Measurements from ENCODE around the gene CADM1. TPM values are rescaled to one million over a fixed set of nuclear protein-coding genes. Genes with fewer than 3 reads are reported as not detected.

CADM1 gene
- total and polyA plus RNA-seq, 4 donors: 31.7 to 243 (median 77.9) TPM

GRCh38 chr11:115530752-115531151, 26.5 kb upstream of the CADM1 start:
- Histone ChIP-seq H3K36me3 (ENCODE audit: control insufficient read depth in 4 of 4, insufficient read depth in 4 of 4, low read length in 4 of 4) (no peaks in the 10 kb centered on the region), H3K9me3 (ENCODE audit: control insufficient read depth in 4 of 4, insufficient read depth in 3 of 4, low read length in 3 of 4) (peaks cover 0 to 4% (median 0%) of the 10 kb centered on the region in 4 donors), H3K27ac (ENCODE audit: low read depth in 1 of 2, low read length in 1 of 2) (no peak overlapping the region), H3K4me1 (ENCODE audit: control insufficient read depth in 5 of 5, insufficient read depth in 5 of 5, low read length in 5 of 5) (no peaks in the 10 kb centered on the region), H3K27me3 (ENCODE audit: control insufficient read depth in 3 of 3, insufficient read depth in 3 of 3, low read length in 2 of 3) (peaks cover 0 to 3% (median 0%) of the 10 kb centered on the region in 3 donors), H3K9ac (ENCODE audit: insufficient read depth in 1 of 2, low read length in 2 of 2) (no peak overlapping the region), H3K4me3 (no peak overlapping the region)
- ATAC-seq (ENCODE audit: insufficient read depth, low FRiP score) (no peak), DNase-seq (no peak)
- TF ChIP-seq CTCF (IDR thresholded peaks at IDR 0.05; ENCODE audit: control extremely low read depth, extremely low read depth): no peak
- 38 to 56% methylated on average over 4 of the region's 4 CpGs for WGBS, 2 donors

GRCh38 chr11:115528225-115528624, 24.0 kb upstream of the CADM1 start:
- 57 to 74% methylated on average over 6 of the region's 6 CpGs for WGBS, 2 donors
- H3K36me3 ChIP-seq (ENCODE audit: control insufficient read depth in 4 of 4, insufficient read depth in 4 of 4, low read length in 4 of 4): no peaks in the 10 kb centered on the region
- TF ChIP-seq CTCF (IDR thresholded peaks at IDR 0.05; ENCODE audit: control extremely low read depth, extremely low read depth): no peak

GRCh38 chr11:115527534-115528125, 23.4 kb upstream of the CADM1 start:
- H3K36me3 ChIP-seq (ENCODE audit: control insufficient read depth in 4 of 4, insufficient read depth in 4 of 4, low read length in 4 of 4): no peaks in the 10 kb centered on the region
- no peaks in the 10 kb centered on the region for H3K27me3 ChIP-seq (ENCODE audit: control insufficient read depth in 3 of 3, insufficient read depth in 3 of 3, low read length in 2 of 3)
- WGBS, 2 donors: 85 to 90% methylated on average over 2 of the region's 2 CpGs
- TF ChIP-seq CTCF (IDR thresholded peaks at IDR 0.05; ENCODE audit: control extremely low read depth, extremely low read depth): no peak
- no peak overlapping the region for H3K9ac ChIP-seq (ENCODE audit: insufficient read depth in 1 of 2, low read length in 2 of 2)
- no peak overlapping the region for H3K4me3 ChIP-seq
- peak; percentile 43 to 76 (median 55) for DNase-seq
- no peaks in the 10 kb centered on the region for H3K4me1 ChIP-seq (ENCODE audit: control insufficient read depth in 5 of 5, insufficient read depth in 5 of 5, low read length in 5 of 5)
- no peak for ATAC-seq (ENCODE audit: insufficient read depth, low FRiP score)
- H3K27ac ChIP-seq (ENCODE audit: low read depth in 1 of 2, low read length in 1 of 2): no peak overlapping the region
- H3K9me3 ChIP-seq (ENCODE audit: control insufficient read depth in 4 of 4, insufficient read depth in 3 of 4, low read length in 3 of 4): peaks cover 0 to 4% (median 0%) of the 10 kb centered on the region in 4 donors

More at GRCh38 chr11:115528225-115528624, 24.0 kb upstream of the CADM1 start:
- no peaks in the 10 kb centered on the region for H3K4me1 ChIP-seq (ENCODE audit: control insufficient read depth in 5 of 5, insufficient read depth in 5 of 5, low read length in 5 of 5)
- H3K9ac ChIP-seq (ENCODE audit: insufficient read depth in 1 of 2, low read length in 2 of 2): no peak overlapping the region
- H3K27ac ChIP-seq (ENCODE audit: low read depth in 1 of 2, low read length in 1 of 2): no peak overlapping the region
- H3K9me3 ChIP-seq (ENCODE audit: control insufficient read depth in 4 of 4, insufficient read depth in 3 of 4, low read length in 3 of 4): peaks cover 0 to 4% (median 0%) of the 10 kb centered on the region in 4 donors
- DNase-seq (peak in 2 of 3 donors; percentile 28 to 47), ATAC-seq (ENCODE audit: insufficient read depth, low FRiP score) (no peak)
- no peaks in the 10 kb centered on the region for H3K27me3 ChIP-seq (ENCODE audit: control insufficient read depth in 3 of 3, insufficient read depth in 3 of 3, low read length in 2 of 3)
- no peak overlapping the region for H3K4me3 ChIP-seq
